HCT116 (cell line): Measurements from ENCODE around the gene SIN3A. TPM values are rescaled to one million over a fixed set of nuclear protein-coding genes. Genes with fewer than 3 reads are reported as not detected.
"Not testable (repeated sequence)": the region's sequence is repeated elsewhere in the genome, so short reads cannot be mapped to it uniquely, and the experiment has no call there.

Source experiments
- ATAC-seq: fragments of 200-7000 bp; cut with Tn5 transposase; 2 replicates; pipeline ENCODE4 v1.9.1; 2020; ENCODE audit warnings: mild to moderate bottlenecking, moderate library complexity
- BruUV-seq: library from RNA; stranded (reverse); fragments of 400-500 nt; replicated peaks from 2 replicates; lab custom pipeline; 2021; lab: Mats Ljungman, UMichigan
- CTCF ChIA-PET: fragments of 300-600 bp; sonication (Branson Sonifier 250); formaldehyde crosslinking; loops from one replicate; lab custom pipeline; 2021; ENCODE audit warnings: antibody characterized with exemption; lab: Charles Lee
- POLR2A ChIA-PET: fragments of 300-600, 350-600 bp; sonication (Branson Sonifier 250); formaldehyde crosslinking; loops from one replicate; lab custom pipeline; 2021; ENCODE audit warnings: antibody characterized with exemption; lab: Charles Lee
- RAD21 ChIA-PET, 2 experiments: fragments of 300-600 bp; sonication (Branson Sonifier 250); formaldehyde crosslinking; loops; one replicate each; lab custom pipeline; 2023; ENCODE audit warnings: low total read pairs in 2 of 2; ENCODE audit not compliant: uncharacterized antibody in 2 of 2, unreplicated experiment in 2 of 2, low non-redundant PET in 1 of 2; lab: Charles Lee
- DNase-seq: peaks from one replicate; pipeline ENCODE4 v3.0.0-alpha.2; 2010; ENCODE audit warnings: low read depth, low spot score
- H2AFZ ChIP-seq: fragments of 200-600 bp; shearing (Covaris generic), sonication (generic); 2 replicates; pipeline ENCODE4 v1.6.1; 2017; ENCODE audit warnings: low read depth, mixed run types, mixed read lengths, antibody characterized with exemption, low read length; ENCODE audit not compliant: poor library complexity, severe bottlenecking
- H3K27ac ChIP-seq: 2 replicates; pipeline ENCODE4 v1.5.1; 2012; ENCODE audit warnings: low read depth, low read length
- H3K27me3 ChIP-seq: fragments of 200-600 bp; sonication (generic); 2 replicates; pipeline ENCODE4 v1.6.1; 2016; ENCODE audit warnings: mixed run types, low read length, mixed read lengths; ENCODE audit not compliant: insufficient read depth
- H3K36me3 ChIP-seq, 2 experiments: fragments of 200-500 bp in 1 of 2; fragments of 200-600 bp in 1 of 2; sonication (Bioruptor generic) in 1 of 2; sonication (generic) in 1 of 2; 2 replicates each; pipeline versions ENCODE4 v1.5.1 to v1.6.1; 2014 to 2016; ENCODE audit warnings: low read length in 2 of 2, inconsistent platforms in 1 of 2, mixed read lengths in 1 of 2, mixed run types in 1 of 2; ENCODE audit not compliant: insufficient read depth in 2 of 2, control insufficient read depth in 1 of 2
- H3K4me1 ChIP-seq, 2 experiments: fragments of 200-600 bp in 1 of 2; sonication (generic) in 1 of 2; 2 replicates each; pipeline versions ENCODE4 v1.5.1 to v1.6.1; 2012 to 2017; ENCODE audit warnings: low read length in 2 of 2, inconsistent platforms in 1 of 2, mild to moderate bottlenecking in 1 of 2, mixed read lengths in 1 of 2, mixed run types in 1 of 2, moderate library complexity in 1 of 2; ENCODE audit not compliant: insufficient read depth in 2 of 2, control insufficient read depth in 1 of 2
- H3K4me2 ChIP-seq: fragments of 200-600 bp; sonication (generic); 2 replicates; pipeline ENCODE4 v1.6.1; 2017; ENCODE audit warnings: mixed run types, low read length, mixed read lengths
- H3K4me3 ChIP-seq, 2 experiments: fragments of 200-600 bp in 1 of 2; sonication (generic) in 1 of 2; replicated peaks in 1 of 2; 2 replicates each; pipeline ENCODE4 v1.5.1; 2011 to 2016; ENCODE audit warnings: low read length in 2 of 2, control low read depth in 1 of 2, low read depth in 1 of 2, mild to moderate bottlenecking in 1 of 2, mixed read lengths in 1 of 2, mixed run types in 1 of 2
- H3K79me2 ChIP-seq: fragments of 200-600 bp; sonication (generic); 2 replicates; pipeline ENCODE4 v1.6.1; 2017; ENCODE audit warnings: mild to moderate bottlenecking, mixed run types, low read length, moderate library complexity, mixed read lengths; ENCODE audit not compliant: insufficient read depth
- H3K9ac ChIP-seq: fragments of 200-600 bp; sonication (generic); 2 replicates; pipeline ENCODE4 v1.6.1; 2016; ENCODE audit warnings: low read length, mixed read lengths
- H3K9me2 ChIP-seq: fragments of 200-600 bp; sonication (generic), shearing (Covaris generic); 2 replicates; pipeline ENCODE4 v1.6.1; 2017; ENCODE audit warnings: mixed run types, mild to moderate bottlenecking, moderate library complexity; ENCODE audit not compliant: insufficient read depth
- H3K9me3 ChIP-seq, 2 experiments: fragments of 200-500 bp in 1 of 2; fragments of 200-600 bp in 1 of 2; sonication (Bioruptor generic) in 1 of 2; sonication (generic) in 1 of 2; 2 replicates each; pipeline ENCODE4 v1.6.1; 2014 to 2017; ENCODE audit warnings: low read length in 2 of 2, mixed read lengths in 2 of 2, inconsistent platforms in 1 of 2, low read depth in 1 of 2, mild to moderate bottlenecking in 1 of 2, mixed run types in 1 of 2, moderate library complexity in 1 of 2; ENCODE audit not compliant: control insufficient read depth in 1 of 2, insufficient read depth in 1 of 2
- H4K20me1 ChIP-seq: fragments of 200-600 bp; sonication (generic), shearing (Covaris generic); 2 replicates; pipeline ENCODE4 v1.6.1; 2017; ENCODE audit warnings: mixed run types, mild to moderate bottlenecking, moderate library complexity; ENCODE audit not compliant: insufficient read depth
- ATF3 ChIP-seq: IDR thresholded peaks from 2 replicates; pipeline ENCODE4 v1.6.1; 2012
- CBX3 ChIP-seq: IDR thresholded peaks from 2 replicates; pipeline ENCODE4 v1.6.1; 2012; ENCODE audit warnings: low read depth
- EGR1 ChIP-seq: IDR thresholded peaks from 2 replicates; pipeline ENCODE4 v1.6.1; 2012; ENCODE audit warnings: low read depth
- ELF1 ChIP-seq: IDR thresholded peaks from 2 replicates; pipeline ENCODE4 v1.6.1; 2012; ENCODE audit warnings: low read depth, borderline replicate concordance
- EZH2 ChIP-seq: fragments of 200-600 bp; sonication (generic); IDR thresholded peaks from 2 replicates; pipeline ENCODE4 v1.6.1; 2017; ENCODE audit warnings: antibody characterized with exemption, mixed run types
- EZH2phosphoT487 ChIP-seq: fragments of 200-600 bp; IDR thresholded peaks from 2 replicates; pipeline ENCODE4 v1.6.1; 2018; ENCODE audit warnings: antibody characterized with exemption, borderline replicate concordance
- JUND ChIP-seq: IDR thresholded peaks from 2 replicates; pipeline ENCODE4 v1.6.1; 2012
- POLR2AphosphoS5 ChIP-seq: IDR thresholded peaks from 2 replicates; pipeline ENCODE4 v1.6.1; 2011; ENCODE audit warnings: mild to moderate bottlenecking, low read depth, low read length, moderate library complexity
- SIN3A ChIP-seq: IDR thresholded peaks from 2 replicates; pipeline ENCODE4 v1.6.1; 2012; ENCODE audit warnings: low read depth
- SP1 ChIP-seq: IDR thresholded peaks from 2 replicates; pipeline ENCODE4 v1.6.1; 2012; ENCODE audit warnings: low read depth
- SRF ChIP-seq: IDR thresholded peaks from 2 replicates; pipeline ENCODE4 v1.6.1; 2012; ENCODE audit warnings: low read depth
- TCF7L2 ChIP-seq: IDR thresholded peaks from 2 replicates; pipeline ENCODE4 v1.7.0; 2011; ENCODE audit warnings: borderline replicate concordance, inconsistent platforms; ENCODE audit not compliant: insufficient read depth, insufficient read length; ENCODE audit errors: extremely low read depth
- YY1 ChIP-seq: IDR thresholded peaks from 2 replicates; pipeline ENCODE4 v1.6.1; 2011; ENCODE audit warnings: low read length, low read depth, moderate library complexity, mild to moderate bottlenecking; ENCODE audit not compliant: insufficient replicate concordance; ENCODE audit errors: extremely low read depth
- ZFX ChIP-seq: fragments of 450-650 bp; IDR thresholded peaks from 2 replicates; pipeline ENCODE4 v1.6.1; 2017
- ZNF274 ChIP-seq: fragments of 200-500 bp; sonication (Bioruptor generic); IDR thresholded peaks from 2 replicates; pipeline ENCODE4 v1.6.1; 2014; ENCODE audit warnings: mild to moderate bottlenecking, low read depth, low read length, inconsistent platforms
- intact Hi-C: fragments of 100-400 bp; cut with micrococcal nuclease; formaldehyde crosslinking; loops from 2 replicates; pipeline ENCODE4 v1.10.0; 2022
- total RNA-seq: library from RNA; stranded (reverse); gene quantifications from one replicate; pipeline ENCODE4 v1.2.1, GENCODE V29; 2021; ENCODE audit not compliant: unreplicated experiment
- TF ChIP-seq, protein P1 (sequence below): IDR thresholded peaks from 2 replicates; pipeline ENCODE4 v1.6.1; 2012; ENCODE audit warnings: low read depth
- TF ChIP-seq, protein P2 (sequence below), 3 experiments: fragments of 200-600 bp in 1 of 3; sonication (generic) in 1 of 3; IDR thresholded peaks in 2 of 3; conservative IDR thresholded peaks in 1 of 3; 2 replicates each; pipeline ENCODE4 v1.5.1; 2012 to 2017; ENCODE audit warnings: low read depth in 2 of 3, low read length in 2 of 3, antibody characterized with exemption in 1 of 3, borderline replicate concordance in 1 of 3, control low read depth in 1 of 3, mild to moderate bottlenecking in 1 of 3, mixed read lengths in 1 of 3, mixed run types in 1 of 3, moderate library complexity in 1 of 3; ENCODE audit not compliant: insufficient read depth in 1 of 3

Gene SIN3A
- total RNA-seq, 1 experiment from 2014 or later = 70.1 TPM

- H3K36me3 ChIP-seq = peaks cover 74 to 81% of the 10 kb centered on the region in 2 experiments; a peak in 3 of 4 replicates
- H3K4me3 ChIP-seq = no peak overlapping the region
- RAD21 ChIA-PET = no interaction called here
- DNase-seq (no peak), ATAC-seq (no peak)
- no peaks in the 10 kb centered on the region for H3K27me3 ChIP-seq
- H3K27ac ChIP-seq = no peak overlapping the region
- no peaks in the 10 kb centered on the region for H3K9me3 ChIP-seq
- no peak overlapping the region for H3K9ac ChIP-seq
- H2AFZ ChIP-seq = no peak overlapping the region
- no peaks in the 10 kb centered on the region for H3K4me1 ChIP-seq
- POLR2A ChIA-PET = no interaction called here
- no peaks in the 10 kb centered on the region; the same call in 1 of the 2 replicates for H3K79me2 ChIP-seq
- CTCF ChIA-PET = no interaction called here
- intact Hi-C loops = no loop called here
- H3K9me2 ChIP-seq = no peaks in the 10 kb centered on the region
- H4K20me1 ChIP-seq = no peaks in the 10 kb centered on the region
- TF ChIP-seq, protein P1, sequence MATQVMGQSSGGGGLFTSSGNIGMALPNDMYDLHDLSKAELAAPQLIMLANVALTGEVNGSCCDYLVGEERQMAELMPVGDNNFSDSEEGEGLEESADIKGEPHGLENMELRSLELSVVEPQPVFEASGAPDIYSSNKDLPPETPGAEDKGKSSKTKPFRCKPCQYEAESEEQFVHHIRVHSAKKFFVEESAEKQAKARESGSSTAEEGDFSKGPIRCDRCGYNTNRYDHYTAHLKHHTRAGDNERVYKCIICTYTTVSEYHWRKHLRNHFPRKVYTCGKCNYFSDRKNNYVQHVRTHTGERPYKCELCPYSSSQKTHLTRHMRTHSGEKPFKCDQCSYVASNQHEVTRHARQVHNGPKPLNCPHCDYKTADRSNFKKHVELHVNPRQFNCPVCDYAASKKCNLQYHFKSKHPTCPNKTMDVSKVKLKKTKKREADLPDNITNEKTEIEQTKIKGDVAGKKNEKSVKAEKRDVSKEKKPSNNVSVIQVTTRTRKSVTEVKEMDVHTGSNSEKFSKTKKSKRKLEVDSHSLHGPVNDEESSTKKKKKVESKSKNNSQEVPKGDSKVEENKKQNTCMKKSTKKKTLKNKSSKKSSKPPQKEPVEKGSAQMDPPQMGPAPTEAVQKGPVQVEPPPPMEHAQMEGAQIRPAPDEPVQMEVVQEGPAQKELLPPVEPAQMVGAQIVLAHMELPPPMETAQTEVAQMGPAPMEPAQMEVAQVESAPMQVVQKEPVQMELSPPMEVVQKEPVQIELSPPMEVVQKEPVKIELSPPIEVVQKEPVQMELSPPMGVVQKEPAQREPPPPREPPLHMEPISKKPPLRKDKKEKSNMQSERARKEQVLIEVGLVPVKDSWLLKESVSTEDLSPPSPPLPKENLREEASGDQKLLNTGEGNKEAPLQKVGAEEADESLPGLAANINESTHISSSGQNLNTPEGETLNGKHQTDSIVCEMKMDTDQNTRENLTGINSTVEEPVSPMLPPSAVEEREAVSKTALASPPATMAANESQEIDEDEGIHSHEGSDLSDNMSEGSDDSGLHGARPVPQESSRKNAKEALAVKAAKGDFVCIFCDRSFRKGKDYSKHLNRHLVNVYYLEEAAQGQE = no peak
- no peak for TF ChIP-seq SP1
- no peak for TF ChIP-seq ZFX
- TF ChIP-seq JUND = no peak
- no peak for TF ChIP-seq SIN3A
- TF ChIP-seq EGR1 = no peak
- TF ChIP-seq, protein P2, sequence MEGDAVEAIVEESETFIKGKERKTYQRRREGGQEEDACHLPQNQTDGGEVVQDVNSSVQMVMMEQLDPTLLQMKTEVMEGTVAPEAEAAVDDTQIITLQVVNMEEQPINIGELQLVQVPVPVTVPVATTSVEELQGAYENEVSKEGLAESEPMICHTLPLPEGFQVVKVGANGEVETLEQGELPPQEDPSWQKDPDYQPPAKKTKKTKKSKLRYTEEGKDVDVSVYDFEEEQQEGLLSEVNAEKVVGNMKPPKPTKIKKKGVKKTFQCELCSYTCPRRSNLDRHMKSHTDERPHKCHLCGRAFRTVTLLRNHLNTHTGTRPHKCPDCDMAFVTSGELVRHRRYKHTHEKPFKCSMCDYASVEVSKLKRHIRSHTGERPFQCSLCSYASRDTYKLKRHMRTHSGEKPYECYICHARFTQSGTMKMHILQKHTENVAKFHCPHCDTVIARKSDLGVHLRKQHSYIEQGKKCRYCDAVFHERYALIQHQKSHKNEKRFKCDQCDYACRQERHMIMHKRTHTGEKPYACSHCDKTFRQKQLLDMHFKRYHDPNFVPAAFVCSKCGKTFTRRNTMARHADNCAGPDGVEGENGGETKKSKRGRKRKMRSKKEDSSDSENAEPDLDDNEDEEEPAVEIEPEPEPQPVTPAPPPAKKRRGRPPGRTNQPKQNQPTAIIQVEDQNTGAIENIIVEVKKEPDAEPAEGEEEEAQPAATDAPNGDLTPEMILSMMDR (IDR thresholded peaks at IDR 0.05 in 2 of 3, conservative IDR thresholded peaks at IDR 0.05 in 1 of 3; ENCODE audit: borderline replicate concordance in 1 of 3, insufficient read depth in 1 of 3, low read depth in 2 of 3, low read length in 2 of 3) = no peak
- no peak for TF ChIP-seq TCF7L2
- TF ChIP-seq ELF1 = no peak
- TF ChIP-seq ATF3 = no peak
- TF ChIP-seq ZNF274 = no peak
- TF ChIP-seq YY1 = no peak
- TF ChIP-seq CBX3 = no peak
- no peak for TF ChIP-seq EZH2phosphoT487
- TF ChIP-seq EZH2 = no peak
- TF ChIP-seq SRF = no peak
- TF ChIP-seq POLR2AphosphoS5 = no peak
- TF ChIP-seq, all 23 proteins: peak for 0
- no TSS peak for BruUV-seq
- no peak overlapping the region for H3K4me2 ChIP-seq
Measured at GRCh38 chr15:75389791-75390382, 61.6 kb downstream of the SIN3A start.

DNA sequence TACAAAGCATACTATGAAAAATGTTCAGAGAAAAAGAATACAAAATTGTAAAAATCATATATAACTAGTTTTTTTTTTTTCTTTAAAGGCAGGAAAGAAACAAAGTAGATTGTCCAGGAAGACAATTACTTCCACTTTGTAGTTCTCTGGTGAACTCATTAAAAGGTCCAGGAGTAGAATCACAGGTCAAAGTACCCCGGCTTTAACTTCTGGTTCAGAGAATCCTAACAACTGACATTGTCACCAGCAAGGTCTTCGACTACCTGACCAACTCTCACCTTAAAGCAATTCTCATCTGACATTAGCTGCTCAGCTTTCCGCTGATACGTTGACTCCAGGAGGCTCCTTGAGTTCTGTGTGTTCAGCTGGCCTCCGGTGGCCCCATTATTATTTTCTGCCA is 67.5 kb downstream of the SIN3A start:
- RAD21 ChIA-PET = not testable (repeated sequence)

More for the DNA sequence above, 67.5 kb downstream of the SIN3A start:
- H3K9me3 ChIP-seq, CTCF ChIA-PET, H2AFZ ChIP-seq, H3K4me3 ChIP-seq, H3K9ac ChIP-seq, DNase-seq, H3K27ac ChIP-seq, H3K4me1 ChIP-seq, H4K20me1 ChIP-seq, POLR2A ChIA-PET, H3K4me2 ChIP-seq, BruUV-seq, H3K27me3 ChIP-seq, H3K9me2 ChIP-seq, H3K79me2 ChIP-seq, ATAC-seq, intact Hi-C loops: not testable (repeated sequence)
- peaks cover 55 to 60% of the 10 kb centered on the region in 2 experiments for H3K36me3 ChIP-seq
